ENCODE results near the gene PRDM15.

GRCh38 chr21:41846033-41846317 lies 33.2 kb downstream of the PRDM15 start:
- TF ChIP-seq EZH2phosphoT487 (IDR thresholded peaks at IDR 0.05; ENCODE audit: borderline replicate concordance) = no peak
- TF ChIP-seq CTCF (conservative IDR thresholded peaks at IDR 0.05; ENCODE audit: low read length) = no peak
